ENCODE data around the gene SLX4IP. TPM values are rescaled to one million over a fixed set of nuclear protein-coding genes. Genes with fewer than 3 reads are reported as not detected.

The SLX4IP gene
- total RNA-seq, 4 donors from 2014 or later = 3.4 to 6.3 (median 3.9) TPM

GRCh38 chr20:10594296-10594868 is 159.3 kb downstream of the SLX4IP start:
- H3K36me3 ChIP-seq = no peaks in the 10 kb centered on the region
- DNase-seq = no peak
- H3K27me3 ChIP-seq = no peaks in the 10 kb centered on the region
- intact Hi-C loops (cut with DNase I) = loop anchor here (10.0 kb wide), 1 partner anchor 70 kb away; no protein-coding TSS in a partner anchor
- H3K27ac ChIP-seq = peak overlapping the region; percentile 78 to 93 (median 84)
- H3K9me3 ChIP-seq = no peaks in the 10 kb centered on the region
- peaks cover 48 to 98% (median 65%) of the 10 kb centered on the region in 3 donors for H3K4me1 ChIP-seq
- 42 to 63% methylated on average over 3 to 6 of the region's 7 CpGs for WGBS, 2 donors
- TF ChIP-seq CTCF (IDR thresholded peaks at IDR 0.05) (no peak), POLR2A (IDR thresholded peaks at IDR 0.05) (no peak)
- H3K4me3 ChIP-seq = no peak overlapping the region

- Histone ChIP-seq H3K4me3 (no peak overlapping the region), H3K27ac (peak overlapping the region; percentile 28 to 93 (median 84)), H3K36me3 (no peaks in the 10 kb centered on the region), H3K4me1 (peaks cover 48 to 99% (median 66%) of the 10 kb centered on the region in 3 donors), H3K9me3 (no peaks in the 10 kb centered on the region), H3K27me3 (no peaks in the 10 kb centered on the region)
- WGBS, 2 donors = 52 to 74% methylated on average over 2 of the region's 2 CpGs
- no peak for DNase-seq
- TF ChIP-seq POLR2A (IDR thresholded peaks at IDR 0.05) (no peak), CTCF (IDR thresholded peaks at IDR 0.05) (no peak)
- intact Hi-C loops (cut with DNase I) = loop anchor here (10.0 kb wide), 1 partner anchor 70 kb away; no protein-coding TSS in a partner anchor
Measured at GRCh38 chr20:10595266-10595665, 160.2 kb downstream of the SLX4IP start.

GRCh38 chr20:10595985-10596384 is 160.9 kb downstream of the SLX4IP start:
- WGBS, 2 donors = 70 to 84% methylated on average over 3 of the region's 3 CpGs
- intact Hi-C loops (cut with DNase I) = loop anchor here (10.0 kb wide), 1 partner anchor 69 kb away; no protein-coding TSS in a partner anchor
- TF ChIP-seq POLR2A (IDR thresholded peaks at IDR 0.05) (no peak), CTCF (IDR thresholded peaks at IDR 0.05) (no peak)
- H3K4me1 ChIP-seq = peaks cover 47 to 93% (median 62%) of the 10 kb centered on the region in 3 donors
- H3K4me3 ChIP-seq = no peak overlapping the region
- H3K36me3 ChIP-seq = no peaks in the 10 kb centered on the region
- H3K27me3 ChIP-seq = no peaks in the 10 kb centered on the region
- no peaks in the 10 kb centered on the region for H3K9me3 ChIP-seq
- no peak for DNase-seq
- H3K27ac ChIP-seq = peak overlapping the region; percentile 49 to 93 (median 90)

GRCh38 chr20:10596710-10597121 is 161.6 kb downstream of the SLX4IP start:
- H3K36me3 ChIP-seq = no peaks in the 10 kb centered on the region
- peak overlapping the region; percentile 75 to 93 (median 90) for H3K27ac ChIP-seq
- H3K27me3 ChIP-seq = no peaks in the 10 kb centered on the region
- H3K9me3 ChIP-seq = no peaks in the 10 kb centered on the region
- peaks cover 41 to 86% (median 57%) of the 10 kb centered on the region in 3 donors for H3K4me1 ChIP-seq
- TF ChIP-seq POLR2A (IDR thresholded peaks at IDR 0.05) (no peak), CTCF (IDR thresholded peaks at IDR 0.05) (no peak)
- WGBS, 2 donors = 22 to 24% methylated on average over 4 of the region's 4 CpGs
- no peak for DNase-seq
- H3K4me3 ChIP-seq = no peak overlapping the region
- intact Hi-C loops (cut with DNase I) = loop anchor here (10.0 kb wide), 1 partner anchor 68 kb away; no protein-coding TSS in a partner anchor

- Histone ChIP-seq H3K9me3 (no peaks in the 10 kb centered on the region), H3K36me3 (no peaks in the 10 kb centered on the region), H3K27me3 (no peaks in the 10 kb centered on the region), H3K4me3 (no peak overlapping the region), H3K27ac (peak overlapping the region; percentile 75 to 93 (median 90)), H3K4me1 (peaks cover 40 to 77% (median 49%) of the 10 kb centered on the region in 3 donors)
- intact Hi-C loops (cut with DNase I) = loop anchor here (10.0 kb wide), 1 partner anchor 67 kb away; no protein-coding TSS in a partner anchor
- TF ChIP-seq POLR2A (IDR thresholded peaks at IDR 0.05) = no peak
- TF ChIP-seq CTCF (IDR thresholded peaks at IDR 0.05) = no peak
- 39 to 88% methylated on average over 1 of the region's 1 CpG for WGBS, 2 donors
- DNase-seq = no peak
Measured at GRCh38 chr20:10597637-10598036, 162.5 kb downstream of the SLX4IP start.

All from esophagus squamous epithelium (tissue), 5 donors.